Activated CD8-positive, alpha-beta memory T cell treated with anti-CD3 and anti-CD28 coated beads, Interleukin-2, amount 50 U/mL, for 1 hour (primary cell): ENCODE results near the gene CENPT.

Source experiments
- DNase-seq: peaks from one replicate; pipeline ENCODE4 v3.0.0-alpha.2; 2020; ENCODE audit errors: extremely low read depth

Gene CENPT

DNA sequence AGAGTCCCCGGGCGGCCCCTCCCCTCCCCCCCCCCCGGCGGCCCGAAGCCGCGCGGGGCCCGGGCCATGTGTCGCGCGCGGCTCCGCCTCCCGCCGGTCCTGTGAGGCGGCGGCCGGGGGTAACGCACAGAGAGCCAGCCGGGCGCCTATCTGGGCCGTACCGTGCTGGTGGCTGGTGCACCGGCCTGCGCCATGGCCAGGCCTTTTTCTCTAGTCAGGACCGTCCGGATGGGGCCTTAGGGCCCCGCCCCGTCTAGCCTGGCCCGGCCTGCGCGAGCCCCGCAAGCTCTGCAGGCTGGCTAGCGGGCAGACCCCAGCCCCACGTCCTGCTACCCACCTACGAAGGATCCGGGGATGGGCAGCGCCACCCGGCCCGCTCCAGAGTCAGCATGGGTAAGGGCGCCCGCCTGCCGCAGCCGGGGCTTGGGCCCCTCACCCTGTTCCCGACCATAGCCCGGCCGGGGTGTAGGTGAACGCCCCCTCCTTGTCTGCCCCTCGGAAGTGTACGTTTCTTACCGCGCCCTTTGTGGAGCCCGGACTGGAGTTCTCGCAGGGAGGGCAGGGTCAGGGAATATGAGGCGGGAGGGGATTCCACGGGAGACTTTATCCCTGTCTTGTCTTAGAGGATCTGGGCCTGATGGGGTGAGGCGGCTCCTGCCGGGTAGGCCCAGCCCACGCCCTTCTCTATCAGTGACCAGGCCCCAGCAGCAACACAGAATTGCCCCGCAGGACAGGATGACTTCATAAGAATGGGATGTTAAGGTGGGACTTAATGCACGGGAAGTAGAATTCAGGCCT lies at the start of gene CENPT:
TSS of gene CENPT (minus strand) at position 630 of the 798 bp plus-strand sequence. CDS start 13,834 bp downstream, outside the sequence.
- no peak for DNase-seq

DNA sequence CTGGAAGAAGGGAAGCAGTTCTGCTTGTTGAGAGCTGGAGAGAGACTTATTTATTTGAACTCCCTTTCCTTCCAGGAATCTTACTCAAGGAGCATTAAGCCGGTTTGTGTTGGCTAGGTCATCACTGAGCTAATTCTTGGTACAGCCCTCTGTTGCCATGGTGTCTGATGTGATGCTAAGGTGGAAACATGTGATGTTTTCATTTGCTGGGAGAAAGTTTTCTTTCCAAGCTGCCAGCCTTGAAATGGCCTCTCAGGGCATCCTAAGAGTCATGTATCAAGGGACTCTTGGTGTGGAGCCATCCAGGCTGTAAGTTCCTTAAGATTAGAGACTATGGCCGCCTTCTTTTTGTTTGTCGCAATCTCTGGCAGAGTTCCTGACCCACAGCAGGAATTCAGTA lies 49.7 kb upstream of the CENPT start:
- no peak for DNase-seq

- DNase-seq: no peak
Observed at GRCh38 chr16:67893743-67894399, 46.4 kb upstream of the CENPT start.

GRCh38 chr16:67892899-67893742 lies 45.6 kb upstream of the CENPT start, which contains the start of gene PSKH1:
TSS of gene PSKH1 (plus strand) at chr16:67893254. CDS start at chr16:67908750, 15,496 bp downstream.
- DNase-seq: peak; percentile 82

DNA sequence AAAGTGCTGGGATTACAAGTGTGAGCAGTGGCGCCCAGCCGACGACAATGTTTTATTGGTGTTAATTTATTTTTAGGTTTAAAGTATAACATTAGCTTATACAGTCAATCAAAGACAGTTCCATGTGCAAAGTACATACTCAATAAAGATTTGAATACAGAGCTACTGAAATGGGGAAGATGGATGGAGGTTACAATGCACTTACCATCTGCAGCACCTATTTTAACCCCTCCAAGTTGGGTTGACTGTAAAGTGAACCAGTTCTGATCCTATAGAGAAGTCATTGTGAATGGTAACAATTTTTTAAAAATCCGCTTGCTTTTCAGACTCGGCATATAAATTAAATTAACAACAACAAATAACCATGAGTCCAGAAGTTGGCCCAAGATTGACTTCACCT lies 44.9 kb upstream of the CENPT start:
- DNase-seq: no peak

- no peak for DNase-seq
Observed at GRCh38 chr16:67888331-67888730, 40.8 kb upstream of the CENPT start.

- no peak for DNase-seq
Observed at GRCh38 chr16:67886387-67886786, 38.9 kb upstream of the CENPT start.

GRCh38 chr16:67885976-67886375 lies 38.5 kb upstream of the CENPT start:
- no peak for DNase-seq

DNA sequence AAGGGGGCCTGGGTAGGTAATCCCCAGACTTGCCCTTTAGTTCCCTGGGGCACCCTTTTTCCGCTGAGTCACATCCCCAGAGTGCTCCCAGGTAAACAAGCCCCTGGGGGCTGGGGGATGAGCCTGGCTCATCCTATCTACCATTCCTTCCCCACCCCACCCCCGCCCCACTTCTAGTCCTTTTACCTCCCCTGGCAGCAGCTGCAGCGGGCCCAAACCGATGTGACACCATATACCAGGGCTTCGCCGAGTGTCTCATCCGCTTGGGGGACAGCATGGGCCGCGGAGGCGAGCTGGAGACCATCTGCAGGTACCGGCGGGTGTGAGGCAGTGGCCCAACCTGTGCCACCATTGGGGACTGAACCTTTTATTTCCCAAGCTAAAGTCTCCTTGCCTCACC lies 38.1 kb upstream of the CENPT start:
- no peak for DNase-seq

- DNase-seq: no peak
Observed at GRCh38 chr16:67884684-67885083, 37.2 kb upstream of the CENPT start, which contains the start of gene NRN1L. TSS of gene NRN1L (plus strand) at chr16:67884885. CDS start at chr16:67884904, 19 bp downstream.

- DNase-seq: peak; percentile 24
Observed at GRCh38 chr16:67883872-67884261, 36.4 kb upstream of the CENPT start.

GRCh38 chr16:67883146-67883871 lies 35.8 kb upstream of the CENPT start:
- no peak for DNase-seq

DNA sequence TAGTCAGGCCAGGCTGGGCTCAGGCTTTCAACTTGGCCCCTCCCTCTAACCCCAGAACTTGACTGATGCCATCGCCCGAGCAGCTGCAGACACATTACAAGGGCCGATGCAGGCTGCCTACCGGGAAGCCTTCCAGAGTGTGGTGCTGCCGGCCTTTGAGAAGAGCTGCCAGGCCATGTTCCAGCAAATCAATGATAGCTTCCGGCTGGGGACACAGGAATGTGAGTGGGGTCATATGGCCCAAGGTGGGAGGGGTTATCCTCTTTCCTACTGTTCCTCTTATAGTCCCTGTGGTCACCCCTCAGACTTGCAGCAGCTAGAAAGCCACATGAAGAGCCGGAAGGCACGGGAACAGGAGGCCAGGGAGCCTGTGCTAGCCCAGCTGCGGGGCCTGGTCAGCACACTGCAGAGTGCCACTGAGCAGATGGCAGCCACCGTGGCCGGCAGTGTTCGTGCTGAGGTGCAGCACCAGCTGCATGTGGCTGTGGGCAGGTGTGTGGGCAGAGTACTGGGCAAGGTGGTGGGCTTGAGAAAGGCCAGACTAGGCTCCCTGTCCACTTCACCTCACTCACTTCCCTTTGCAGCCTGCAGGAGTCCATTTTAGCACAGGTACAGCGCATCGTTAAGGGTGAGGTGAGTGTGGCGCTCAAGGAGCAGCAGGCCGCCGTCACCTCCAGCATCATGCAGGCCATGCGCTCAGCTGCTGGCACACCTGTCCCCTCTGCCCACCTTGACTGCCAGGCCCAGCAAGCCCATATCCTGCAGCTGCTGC lies 35.1 kb upstream of the CENPT start:
- no peak for DNase-seq

DNA sequence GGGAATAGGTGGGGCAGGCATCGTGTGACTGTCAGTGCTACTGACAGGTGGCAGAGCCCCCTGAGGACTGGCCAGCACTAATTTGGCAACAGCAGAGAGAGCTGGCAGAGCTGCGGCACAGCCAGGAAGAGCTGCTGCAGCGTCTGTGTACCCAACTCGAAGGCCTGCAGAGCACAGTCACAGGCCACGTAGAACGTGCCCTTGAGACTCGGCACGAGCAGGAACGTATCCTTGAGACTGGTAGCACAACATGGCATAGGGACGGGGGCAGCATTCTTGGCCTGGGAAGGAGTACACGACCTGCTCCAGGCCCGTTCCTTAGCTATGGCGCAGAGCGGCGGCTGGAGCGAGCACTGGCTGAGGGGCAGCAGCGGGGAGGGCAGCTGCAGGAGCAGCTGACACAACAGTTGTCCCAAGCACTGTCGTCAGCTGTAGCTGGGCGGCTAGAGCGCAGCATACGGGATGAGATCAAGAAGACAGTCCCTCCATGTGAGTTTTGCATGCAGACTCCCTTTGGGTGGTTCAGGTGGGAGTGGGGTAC lies 34.2 kb upstream of the CENPT start:
- no peak for DNase-seq

GRCh38 chr16:67880584-67880983 lies 33.1 kb upstream of the CENPT start:
- DNase-seq: no peak

DNA sequence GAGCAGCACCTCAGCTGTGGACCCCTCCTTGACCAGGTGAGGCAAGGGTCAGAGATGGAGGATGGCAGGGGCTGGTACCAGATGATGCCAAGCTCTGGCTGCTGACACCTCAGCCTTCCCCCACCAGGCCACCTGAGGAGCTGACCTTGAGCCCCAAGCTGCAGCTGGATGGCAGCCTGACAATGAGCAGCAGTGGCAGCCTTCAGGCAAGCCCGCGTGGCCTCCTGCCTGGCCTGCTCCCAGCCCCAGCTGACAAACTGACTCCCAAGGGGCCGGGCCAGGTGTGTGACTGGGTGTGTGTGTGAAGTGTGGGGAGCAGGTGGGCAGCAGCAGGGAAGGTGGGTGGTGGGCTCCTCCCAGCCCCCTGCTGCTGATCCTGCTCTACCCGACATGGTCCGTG lies 32.4 kb upstream of the CENPT start:
- no peak for DNase-seq

DNA sequence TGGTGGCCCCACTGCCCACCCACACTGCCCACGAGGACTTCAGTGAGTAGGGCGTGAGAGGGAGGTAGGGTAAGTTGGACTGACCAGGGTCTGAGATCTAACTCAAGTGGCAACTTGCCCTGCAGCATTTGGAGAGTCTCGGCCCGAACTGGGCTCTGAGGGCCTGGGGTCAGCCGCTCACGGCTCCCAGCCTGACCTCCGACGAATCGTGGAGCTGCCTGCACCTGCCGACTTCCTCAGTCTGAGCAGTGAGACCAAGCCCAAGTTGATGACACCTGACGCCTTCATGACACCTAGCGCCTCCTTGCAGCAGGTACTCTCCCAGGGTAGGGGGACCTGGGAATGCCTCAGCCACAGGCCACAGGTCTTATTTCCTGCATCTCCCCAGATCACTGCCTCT lies 32.0 kb upstream of the CENPT start:
- no peak for DNase-seq

GRCh38 chr16:67878846-67879245 lies 31.4 kb upstream of the CENPT start:
- DNase-seq: no peak

DNA sequence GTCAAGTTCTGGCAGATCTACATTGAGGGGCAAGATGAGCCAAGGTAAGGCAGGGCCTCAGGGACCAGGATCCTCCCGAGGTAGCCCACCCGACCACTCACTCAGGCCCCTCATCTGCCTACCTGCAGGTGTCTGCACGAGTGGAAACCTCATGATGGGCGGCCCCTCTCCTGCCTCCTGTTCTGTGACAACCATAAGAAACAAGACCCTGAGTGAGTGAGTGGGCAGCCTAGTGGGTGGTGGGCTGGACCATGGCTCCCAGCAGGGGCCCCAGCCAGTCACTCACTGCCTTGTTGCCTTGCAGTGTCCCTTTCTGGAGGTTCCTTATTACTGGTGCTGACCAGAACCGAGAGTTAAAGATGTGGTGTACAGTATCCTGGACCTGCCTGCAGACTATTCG lies 30.7 kb upstream of the CENPT start:
- DNase-seq: no peak

DNA sequence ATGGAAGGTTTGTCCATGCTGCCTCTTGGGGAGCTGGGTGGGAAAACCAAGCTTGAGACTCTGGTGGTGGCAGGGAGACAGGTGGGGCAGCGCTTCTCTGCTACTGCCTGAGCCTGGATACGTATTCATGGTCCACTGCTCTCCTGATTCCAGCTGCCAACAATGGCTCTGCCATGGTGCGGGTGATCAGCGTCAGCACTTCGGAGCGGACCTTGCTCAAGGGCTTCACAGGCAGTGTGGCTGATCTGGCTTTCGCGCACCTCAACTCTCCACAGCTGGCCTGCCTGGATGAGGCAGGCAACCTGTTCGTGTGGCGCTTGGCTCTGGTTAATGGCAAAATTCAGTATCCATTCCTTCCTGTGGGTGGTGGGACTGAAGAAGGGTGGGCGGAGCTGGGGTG lies 29.6 kb upstream of the CENPT start:
- DNase-seq: no peak

DNA sequence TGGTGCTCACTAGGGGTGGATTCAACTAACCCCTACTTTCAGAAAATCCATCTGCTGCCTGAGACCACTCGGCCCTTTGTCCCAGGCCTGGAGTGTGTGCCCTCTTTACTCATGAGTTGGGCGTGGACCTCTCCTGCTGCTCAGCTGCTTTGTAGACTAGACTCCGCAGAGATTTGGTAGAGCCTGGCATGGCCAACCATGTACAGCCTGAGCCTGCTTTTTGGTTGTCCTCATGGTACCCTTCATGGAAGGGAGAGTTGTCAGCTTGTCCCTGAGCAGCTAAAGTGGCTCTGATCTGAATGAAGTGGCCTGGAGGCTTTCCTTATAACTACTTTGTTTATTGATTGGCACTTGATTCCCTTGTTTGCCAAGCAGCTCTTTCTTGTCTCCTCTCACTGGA lies 26.9 kb upstream of the CENPT start:
- DNase-seq: no peak
